OCI-LY1 (cell line): ENCODE data around the gene SYT5.

Experiments used
- H2AFZ ChIP-seq: fragments of 200-600 bp; sonication (generic), shearing (Covaris generic); 2 replicates; pipeline ENCODE4 v1.6.0; 2014; ENCODE audit warnings: antibody characterized with exemption, mild to moderate bottlenecking, low read length
- H3F3A ChIP-seq: fragments of 200-600 bp; sonication (generic), shearing (Covaris generic); 2 replicates; pipeline ENCODE4 v1.6.0; 2014; ENCODE audit warnings: mild to moderate bottlenecking, antibody characterized with exemption, low read length, moderate library complexity; ENCODE audit not compliant: insufficient read depth
- H3K27ac ChIP-seq: fragments of 200-600 bp; sonication (generic); 2 replicates; pipeline ENCODE4 v1.5.1; 2014; ENCODE audit warnings: low read length, mixed run types, mild to moderate bottlenecking, low read depth; ENCODE audit not compliant: poor library complexity, severe bottlenecking
- H3K27me3 ChIP-seq: fragments of 200-600 bp; sonication (generic); 2 replicates; pipeline ENCODE4 v1.6.0; 2014; ENCODE audit warnings: antibody characterized with exemption, mild to moderate bottlenecking, low read length, moderate library complexity; ENCODE audit not compliant: insufficient read depth
- H3K36me3 ChIP-seq: fragments of 200-600 bp; sonication (generic); 2 replicates; pipeline ENCODE4 v1.6.1; 2014; ENCODE audit warnings: mild to moderate bottlenecking, antibody characterized with exemption, low read length, moderate library complexity, mixed read lengths; ENCODE audit not compliant: insufficient read depth
- H3K4me1 ChIP-seq: fragments of 200-600 bp; sonication (generic); 2 replicates; pipeline ENCODE4 v1.5.1; 2014; ENCODE audit warnings: mild to moderate bottlenecking, low read length, moderate library complexity; ENCODE audit not compliant: insufficient read depth, severe bottlenecking
- H3K4me2 ChIP-seq: fragments of 200-600 bp; sonication (generic), shearing (Covaris generic); 2 replicates; pipeline ENCODE4 v1.6.1; 2014; ENCODE audit warnings: low read length
- H3K4me3 ChIP-seq: fragments of 200-600 bp; sonication (generic); 2 replicates; pipeline ENCODE4 v1.5.1; 2014; ENCODE audit warnings: low read length, low read depth, mild to moderate bottlenecking, mixed read lengths; ENCODE audit not compliant: poor library complexity, severe bottlenecking
- H3K79me2 ChIP-seq: fragments of 200-600 bp; shearing (Covaris generic); 2 replicates; pipeline ENCODE4 v1.6.1; 2016; ENCODE audit warnings: mixed run types, low read length, mixed read lengths; ENCODE audit not compliant: insufficient read depth
- H3K9ac ChIP-seq: fragments of 200-600 bp; sonication (generic), shearing (Covaris generic); 2 replicates; pipeline ENCODE4 v1.6.1; 2014; ENCODE audit warnings: mild to moderate bottlenecking, low read length, mixed read lengths
- H3K9me2 ChIP-seq: fragments of 200-600 bp; sonication (generic), shearing (Covaris generic); 2 replicates; pipeline ENCODE4 v1.6.1; 2014; ENCODE audit warnings: low read depth, mild to moderate bottlenecking, low read length, mixed read lengths
- H3K9me3 ChIP-seq: fragments of 200-600 bp; shearing (Covaris generic); 2 replicates; pipeline ENCODE4 v1.6.1; 2014; ENCODE audit warnings: low read length, mixed read lengths
- H4K20me1 ChIP-seq: fragments of 200-600 bp; sonication (generic), shearing (Covaris generic); 2 replicates; pipeline ENCODE4 v1.6.0; 2016; ENCODE audit warnings: mild to moderate bottlenecking, low read length; ENCODE audit not compliant: insufficient read depth
- EZH2 ChIP-seq: fragments of 200-600 bp; sonication (generic), shearing (Covaris generic); IDR thresholded peaks from 2 replicates; pipeline ENCODE4 v1.8.0; 2017; ENCODE audit warnings: borderline replicate concordance, mixed run types, mild to moderate bottlenecking, antibody characterized with exemption, low read length, moderate library complexity, mixed read lengths
- TF ChIP-seq, protein P1 (sequence below): fragments of 200-600 bp; sonication (generic), shearing (Covaris generic); IDR thresholded peaks from 2 replicates; pipeline ENCODE4 v1.5.1; 2017; ENCODE audit warnings: mild to moderate bottlenecking, antibody characterized with exemption, low read length, moderate library complexity, mixed read lengths

Gene SYT5

DNA sequence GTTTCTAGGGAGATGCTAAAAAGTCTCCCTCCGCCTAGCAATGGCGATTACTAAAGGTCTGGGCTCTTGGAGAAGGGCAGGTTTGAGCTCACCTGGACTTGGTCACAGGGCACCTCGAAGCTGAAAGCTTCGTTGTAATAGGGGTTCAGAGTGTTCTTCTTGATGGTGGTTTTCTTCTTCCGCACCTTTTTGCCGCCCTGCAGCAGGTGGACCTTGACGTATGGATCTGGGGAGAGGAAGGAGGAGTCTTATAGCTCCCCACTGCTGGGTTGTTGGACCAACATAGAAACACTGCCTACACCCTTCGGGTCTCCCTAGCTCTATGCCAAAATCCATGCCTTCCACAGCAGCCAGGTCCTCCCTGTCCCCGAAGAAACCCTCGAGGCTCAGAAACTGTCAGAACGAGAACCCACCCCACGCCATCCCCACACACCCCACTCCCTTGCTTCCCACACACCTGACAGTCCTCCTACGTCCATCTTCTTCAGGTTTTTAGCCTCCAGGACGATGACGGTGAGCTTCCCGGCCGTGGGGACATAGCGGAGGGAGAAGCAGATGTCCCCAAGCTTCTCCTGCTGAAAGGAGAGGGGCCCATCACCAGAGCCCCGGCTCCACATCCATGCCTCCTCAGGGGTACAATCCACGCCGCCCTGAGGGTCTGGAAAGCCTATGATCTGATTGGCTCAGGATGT is 5.5 kb downstream of the SYT5 start:
- Histone ChIP-seq H3K4me1 (peaks cover 10% of the 10 kb centered on the region), H3K9me2 (no peaks in the 10 kb centered on the region), H2AFZ (no peak overlapping the region), H3K27me3 (peaks cover 8% of the 10 kb centered on the region; the same call in 1 of the 2 replicates), H3K9me3 (no peaks in the 10 kb centered on the region), H3K36me3 (no peaks in the 10 kb centered on the region), H3K9ac (no peak overlapping the region), H4K20me1 (no peaks in the 10 kb centered on the region), H3K27ac (no peak overlapping the region), H3K4me3 (no peak overlapping the region), H3F3A (no peaks in the 10 kb centered on the region), H3K79me2 (no peaks in the 10 kb centered on the region), H3K4me2 (peak overlapping the region; percentile 59; the same call in 1 of the 2 replicates)
- no peak for TF ChIP-seq EZH2
- TF ChIP-seq, protein P1, sequence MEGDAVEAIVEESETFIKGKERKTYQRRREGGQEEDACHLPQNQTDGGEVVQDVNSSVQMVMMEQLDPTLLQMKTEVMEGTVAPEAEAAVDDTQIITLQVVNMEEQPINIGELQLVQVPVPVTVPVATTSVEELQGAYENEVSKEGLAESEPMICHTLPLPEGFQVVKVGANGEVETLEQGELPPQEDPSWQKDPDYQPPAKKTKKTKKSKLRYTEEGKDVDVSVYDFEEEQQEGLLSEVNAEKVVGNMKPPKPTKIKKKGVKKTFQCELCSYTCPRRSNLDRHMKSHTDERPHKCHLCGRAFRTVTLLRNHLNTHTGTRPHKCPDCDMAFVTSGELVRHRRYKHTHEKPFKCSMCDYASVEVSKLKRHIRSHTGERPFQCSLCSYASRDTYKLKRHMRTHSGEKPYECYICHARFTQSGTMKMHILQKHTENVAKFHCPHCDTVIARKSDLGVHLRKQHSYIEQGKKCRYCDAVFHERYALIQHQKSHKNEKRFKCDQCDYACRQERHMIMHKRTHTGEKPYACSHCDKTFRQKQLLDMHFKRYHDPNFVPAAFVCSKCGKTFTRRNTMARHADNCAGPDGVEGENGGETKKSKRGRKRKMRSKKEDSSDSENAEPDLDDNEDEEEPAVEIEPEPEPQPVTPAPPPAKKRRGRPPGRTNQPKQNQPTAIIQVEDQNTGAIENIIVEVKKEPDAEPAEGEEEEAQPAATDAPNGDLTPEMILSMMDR: no peak

DNA sequence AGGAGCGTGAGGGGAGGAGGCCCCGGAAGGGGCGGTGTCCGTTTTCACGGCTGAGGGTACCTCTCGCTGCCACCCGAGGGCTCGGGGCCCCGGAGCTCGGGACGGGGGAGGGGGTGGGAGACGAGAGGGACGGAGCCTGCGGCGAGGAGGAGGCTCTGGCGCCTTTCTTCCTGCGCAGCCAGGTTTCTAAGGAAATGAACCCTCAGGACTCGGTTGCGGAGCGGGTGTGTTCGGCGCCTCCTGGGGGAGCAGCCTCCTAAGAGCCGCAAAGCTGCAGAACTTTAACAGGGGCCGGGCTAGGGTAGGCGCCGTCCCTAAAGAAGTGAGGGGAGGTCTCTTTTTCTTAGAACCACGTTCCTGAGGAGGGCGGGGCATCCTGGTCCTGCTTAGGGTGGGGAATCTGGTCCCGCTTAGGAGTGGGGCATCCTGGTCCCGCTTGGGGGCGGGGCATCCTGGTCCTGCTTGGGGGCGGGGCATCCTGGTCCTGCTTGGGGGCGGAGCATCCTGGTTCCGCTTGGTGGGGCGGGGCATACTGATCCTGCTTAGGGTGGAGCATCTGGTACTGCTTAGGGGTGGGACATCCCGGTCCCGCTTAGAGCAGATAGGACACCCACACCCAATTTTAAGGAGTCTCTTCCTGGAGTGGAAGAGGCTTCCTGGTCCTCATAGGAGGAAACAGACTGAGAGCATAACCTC is 6.2 kb downstream of the SYT5 start:
- Histone ChIP-seq H3K4me2 (peak overlapping the region; percentile 59), H3K9ac (no peak overlapping the region), H3K27ac (no peak overlapping the region), H3K9me3 (no peaks in the 10 kb centered on the region), H3K9me2 (no peaks in the 10 kb centered on the region), H3K4me3 (peak overlapping the region; percentile 50), H3K79me2 (no peaks in the 10 kb centered on the region), H3K4me1 (peaks cover 5% of the 10 kb centered on the region), H3F3A (no peaks in the 10 kb centered on the region), H3K36me3 (no peaks in the 10 kb centered on the region), H2AFZ (no peak overlapping the region), H4K20me1 (no peaks in the 10 kb centered on the region), H3K27me3 (peaks cover 8% of the 10 kb centered on the region; the same call in 1 of the 2 replicates)
- no peak for TF ChIP-seq EZH2
- TF ChIP-seq, protein P1: no peak

DNA sequence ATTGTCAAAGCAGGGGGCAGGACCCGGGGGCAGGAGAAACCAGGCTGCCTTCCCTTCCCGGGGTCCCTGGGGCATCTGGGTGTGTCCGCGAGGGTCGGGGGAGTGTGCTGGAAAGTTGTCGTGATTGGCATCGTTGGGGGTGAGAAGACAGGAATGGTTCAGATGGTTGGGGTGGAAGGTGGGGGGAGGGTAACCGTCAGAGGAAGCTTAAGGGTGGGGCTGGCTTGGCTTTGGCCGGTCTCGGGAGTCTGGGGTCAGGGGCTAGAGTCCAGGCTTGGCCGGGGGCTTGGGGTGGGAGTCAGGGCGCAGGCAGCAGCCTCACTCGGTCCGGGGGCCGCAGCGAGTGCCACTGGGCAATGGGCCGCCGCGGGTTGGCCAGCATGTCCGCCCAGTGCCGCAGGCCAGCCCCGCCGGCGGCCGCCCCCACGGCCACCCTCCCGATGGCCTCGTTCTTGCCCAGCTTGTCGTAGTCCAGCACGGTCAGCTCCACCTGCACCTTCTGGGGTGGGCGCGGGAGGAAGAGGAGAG is 6.8 kb downstream of the SYT5 start:
- H3K9ac ChIP-seq: no peak overlapping the region
- no peaks in the 10 kb centered on the region for H4K20me1 ChIP-seq
- H3K27ac ChIP-seq: no peak overlapping the region
- H3K4me3 ChIP-seq: peak overlapping the region; percentile 50
- peaks cover 8% of the 10 kb centered on the region; the same call in 1 of the 2 replicates for H3K27me3 ChIP-seq
- H3F3A ChIP-seq: no peaks in the 10 kb centered on the region
- H3K9me3 ChIP-seq: no peaks in the 10 kb centered on the region
- H3K79me2 ChIP-seq: no peaks in the 10 kb centered on the region
- H3K36me3 ChIP-seq: no peaks in the 10 kb centered on the region
- no peak overlapping the region for H2AFZ ChIP-seq
- no peaks in the 10 kb centered on the region for H3K4me1 ChIP-seq
- H3K9me2 ChIP-seq: no peaks in the 10 kb centered on the region
- peak overlapping the region; percentile 59 for H3K4me2 ChIP-seq
- TF ChIP-seq, protein P1: no peak
- no peak for TF ChIP-seq EZH2
